Measurements from ENCODE around the gene TP53TG5.

TP53TG5 gene

DNA sequence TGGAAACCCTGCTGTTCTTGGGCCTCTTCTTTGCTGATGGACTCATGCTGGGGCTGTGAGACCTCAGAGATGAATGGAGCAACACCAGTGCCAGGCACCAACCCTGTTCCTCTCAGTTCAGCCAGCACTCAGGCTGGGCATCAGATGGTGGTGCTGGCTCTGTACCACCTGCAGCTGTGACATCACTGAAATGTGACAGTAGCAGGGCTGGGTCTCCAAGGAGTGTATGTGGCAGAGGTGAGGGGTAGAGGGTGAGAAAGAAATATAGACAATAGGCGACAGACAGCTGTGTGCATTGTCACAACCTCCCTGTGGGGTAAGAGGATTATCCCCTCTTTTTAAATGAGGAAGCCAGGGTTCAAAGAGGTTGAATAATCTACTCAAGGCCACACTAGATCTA, at the start of gene TP53TG5:
Gene TP53TG5, minus strand, starts transcription at position 135 of the 400 bp plus-strand sequence. Its CDS starts 89 bp downstream, at position 46.
- no peak for DNase-seq

DNA sequence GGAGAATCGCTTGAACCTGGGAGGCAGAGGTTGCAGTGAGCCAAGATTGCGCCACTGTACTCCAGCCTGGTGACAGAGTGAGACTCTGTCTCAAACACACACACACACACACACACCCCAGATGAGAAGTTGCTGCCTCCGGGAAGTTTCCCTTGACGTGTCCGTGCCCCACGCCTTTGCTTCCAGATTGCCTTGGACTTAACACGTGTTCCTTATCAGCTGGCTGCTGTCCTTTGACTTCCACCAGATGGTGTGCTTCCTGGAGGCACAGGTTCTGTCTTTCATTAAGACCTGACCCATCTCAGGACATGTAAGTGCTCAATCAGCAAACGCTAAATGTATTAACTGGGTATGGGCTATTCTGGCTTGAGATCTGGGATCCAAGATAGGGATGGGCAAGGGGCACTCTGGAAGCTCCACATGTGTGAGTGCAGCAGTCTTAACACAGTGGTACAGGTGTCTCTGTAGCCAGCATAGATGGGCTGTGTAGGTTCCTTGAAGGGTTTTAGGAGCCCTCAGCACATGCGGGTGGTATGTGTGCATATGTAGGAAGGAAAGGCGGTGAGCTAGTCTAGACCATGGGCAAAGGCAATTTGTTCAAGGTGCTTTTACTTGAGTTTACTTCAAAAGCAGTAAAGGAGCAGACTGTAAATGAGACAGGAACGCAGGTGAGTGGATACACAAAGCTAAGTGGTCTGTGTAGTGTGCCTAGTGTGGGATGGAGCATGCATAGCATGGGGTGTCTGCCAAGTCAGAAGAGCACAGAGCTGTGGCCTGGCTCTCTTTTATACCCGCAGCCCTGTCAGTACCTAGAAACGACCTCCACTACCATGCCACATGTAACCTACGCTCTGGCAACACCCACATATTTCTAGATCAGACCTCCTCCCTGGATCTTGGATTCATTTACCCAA, 49.4 kb upstream of the TP53TG5 start:
- DNase-seq = no peak

DNA sequence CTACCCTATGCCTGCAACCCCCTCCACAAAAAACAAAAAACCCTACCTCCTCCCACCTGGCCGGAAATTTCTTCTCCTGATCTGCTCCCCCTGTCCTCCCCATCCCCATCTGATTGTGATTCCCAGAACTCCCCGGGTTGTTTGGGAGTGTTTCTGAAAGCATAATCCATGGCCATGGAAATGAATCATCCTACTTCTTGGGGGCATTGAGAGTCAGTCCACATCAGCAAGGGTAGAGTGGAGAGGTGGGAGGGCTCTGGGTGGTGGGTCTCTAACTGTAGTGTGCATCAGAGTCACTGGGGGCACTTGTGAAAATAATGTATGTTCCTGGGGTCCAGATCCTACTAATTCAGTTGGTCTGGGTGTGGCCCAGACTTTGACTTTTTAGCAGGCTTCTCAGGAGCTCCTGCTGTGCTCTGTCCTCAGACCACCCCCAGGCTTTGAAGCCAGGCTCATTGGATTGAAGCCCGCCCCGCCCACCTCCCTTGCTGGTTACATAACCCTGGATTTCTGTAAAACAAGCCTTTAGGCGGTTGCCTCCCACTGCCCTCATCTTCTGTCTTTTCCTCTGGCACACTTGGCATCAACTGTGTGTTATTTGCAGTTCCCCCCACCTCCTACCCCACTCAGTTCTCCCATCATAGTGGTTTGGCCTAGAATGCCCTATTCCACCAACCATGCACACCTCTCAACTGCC, 48.3 kb upstream of the TP53TG5 start:
- no peak for DNase-seq

DNA sequence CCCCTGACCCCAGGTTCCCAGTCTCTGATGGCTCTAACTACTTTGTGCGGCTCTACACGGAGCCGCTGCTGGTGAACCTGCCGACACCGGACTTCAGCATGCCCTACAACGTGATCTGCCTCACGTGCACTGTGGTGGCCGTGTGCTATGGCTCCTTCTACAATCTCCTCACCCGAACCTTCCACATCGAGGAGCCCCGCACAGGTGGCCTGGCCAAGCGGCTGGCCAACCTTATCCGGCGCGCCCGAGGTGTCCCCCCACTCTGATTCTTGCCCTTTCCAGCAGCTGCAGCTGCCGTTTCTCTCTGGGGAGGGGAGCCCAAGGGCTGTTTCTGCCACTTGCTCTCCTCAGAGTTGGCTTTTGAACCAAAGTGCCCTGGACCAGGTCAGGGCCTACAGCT, 47.4 kb upstream of the TP53TG5 start:
- no peak for DNase-seq

DNA sequence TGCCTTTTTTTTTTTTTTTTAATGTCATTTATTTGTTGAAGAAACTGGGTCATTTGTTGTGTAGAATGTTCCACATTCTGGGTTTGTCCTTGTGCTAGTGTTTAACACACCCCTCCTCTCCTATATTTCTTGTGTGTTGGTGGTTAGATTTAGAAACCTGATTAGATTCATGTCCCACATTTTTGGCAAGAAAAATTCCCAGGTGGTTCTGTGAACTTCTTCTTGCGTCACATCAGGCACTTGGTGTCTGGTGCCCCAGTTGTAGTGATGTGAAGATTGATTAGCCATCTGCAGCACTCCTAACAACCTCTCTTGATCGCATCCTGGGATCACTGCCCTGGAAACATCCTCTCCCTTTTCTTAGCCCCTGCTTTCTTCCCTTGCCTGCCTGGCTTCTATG, 45.6 kb upstream of the TP53TG5 start:
- no peak for DNase-seq

DNA sequence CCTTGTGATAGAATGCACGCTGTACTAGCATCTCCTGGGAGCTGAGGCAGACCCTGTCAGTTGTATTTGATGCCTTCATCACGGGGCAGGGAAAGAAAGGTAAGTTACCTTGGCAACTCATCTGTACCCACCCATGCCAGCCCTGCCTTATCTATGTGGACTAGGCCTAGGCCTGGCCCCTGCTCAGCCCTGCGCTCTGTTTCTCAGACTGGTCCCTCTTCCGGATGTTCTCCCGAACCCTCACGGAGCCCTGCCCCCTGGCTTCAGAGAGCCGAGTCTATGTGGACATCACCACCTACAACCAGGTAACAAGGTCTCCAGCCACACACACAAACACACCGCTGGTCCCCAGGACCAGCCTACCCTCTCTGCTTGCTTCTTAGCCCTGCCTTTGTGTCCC, 42.0 kb upstream of the TP53TG5 start:
- DNase-seq = no peak

DNA sequence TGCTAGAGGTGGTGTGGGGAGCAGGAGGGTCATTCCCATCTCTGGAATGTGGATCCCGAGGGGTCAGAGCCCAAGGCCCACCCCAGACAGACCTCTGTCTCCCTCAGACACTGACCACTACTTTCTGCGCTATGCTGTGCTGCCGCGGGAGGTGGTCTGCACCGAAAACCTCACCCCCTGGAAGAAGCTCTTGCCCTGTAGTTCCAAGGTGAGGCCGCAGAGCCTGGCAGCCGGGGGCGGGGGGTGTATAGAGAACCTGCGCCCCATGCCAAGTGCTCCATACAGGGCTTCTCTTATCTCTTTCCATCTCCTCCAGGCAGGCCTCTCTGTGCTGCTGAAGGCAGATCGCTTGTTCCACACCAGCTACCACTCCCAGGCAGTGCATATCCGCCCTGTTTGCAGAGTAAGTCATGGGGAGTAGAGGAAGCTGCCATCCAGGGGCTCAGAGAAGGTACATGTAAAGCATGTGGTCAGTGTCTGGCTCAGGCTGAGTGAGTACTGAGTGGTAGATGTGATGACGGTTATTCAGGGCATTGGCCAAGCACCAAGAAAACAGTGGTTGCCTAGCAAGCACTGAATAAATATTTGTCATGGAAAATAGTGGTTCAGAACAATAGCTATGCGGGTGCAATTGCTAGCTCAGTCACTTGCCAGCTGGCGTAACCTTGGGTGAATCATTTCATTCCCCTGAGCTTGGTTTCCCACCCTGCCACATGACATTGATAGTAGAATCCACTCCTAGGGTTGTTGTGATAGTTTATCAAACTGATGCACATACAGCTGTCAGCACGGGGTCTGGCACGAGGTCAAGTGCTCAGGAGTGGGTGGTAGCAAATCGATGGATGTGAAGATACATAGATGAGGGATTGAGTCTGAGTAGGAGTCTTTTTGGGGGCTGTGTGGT, 41.3 kb upstream of the TP53TG5 start:
- no peak for DNase-seq

DNA sequence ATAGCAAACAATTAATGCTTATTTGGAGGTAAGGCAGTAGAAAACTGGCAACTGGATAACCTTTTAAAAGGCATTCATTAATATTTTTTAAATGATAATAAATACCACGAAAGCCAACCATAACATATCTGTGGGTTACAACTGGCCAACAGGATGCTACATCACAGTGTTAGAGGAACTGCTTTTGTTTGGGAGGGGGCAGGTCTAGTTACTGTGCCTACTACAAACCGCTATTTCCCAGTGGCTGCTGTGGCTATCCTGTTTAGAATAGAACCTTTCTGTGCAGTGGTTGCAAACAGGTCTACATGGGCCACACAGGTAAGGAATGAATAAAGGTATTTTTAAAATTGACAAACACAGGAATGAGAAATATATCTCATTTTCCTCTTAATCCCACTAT, 38.8 kb upstream of the TP53TG5 start:
- no peak for DNase-seq

DNA sequence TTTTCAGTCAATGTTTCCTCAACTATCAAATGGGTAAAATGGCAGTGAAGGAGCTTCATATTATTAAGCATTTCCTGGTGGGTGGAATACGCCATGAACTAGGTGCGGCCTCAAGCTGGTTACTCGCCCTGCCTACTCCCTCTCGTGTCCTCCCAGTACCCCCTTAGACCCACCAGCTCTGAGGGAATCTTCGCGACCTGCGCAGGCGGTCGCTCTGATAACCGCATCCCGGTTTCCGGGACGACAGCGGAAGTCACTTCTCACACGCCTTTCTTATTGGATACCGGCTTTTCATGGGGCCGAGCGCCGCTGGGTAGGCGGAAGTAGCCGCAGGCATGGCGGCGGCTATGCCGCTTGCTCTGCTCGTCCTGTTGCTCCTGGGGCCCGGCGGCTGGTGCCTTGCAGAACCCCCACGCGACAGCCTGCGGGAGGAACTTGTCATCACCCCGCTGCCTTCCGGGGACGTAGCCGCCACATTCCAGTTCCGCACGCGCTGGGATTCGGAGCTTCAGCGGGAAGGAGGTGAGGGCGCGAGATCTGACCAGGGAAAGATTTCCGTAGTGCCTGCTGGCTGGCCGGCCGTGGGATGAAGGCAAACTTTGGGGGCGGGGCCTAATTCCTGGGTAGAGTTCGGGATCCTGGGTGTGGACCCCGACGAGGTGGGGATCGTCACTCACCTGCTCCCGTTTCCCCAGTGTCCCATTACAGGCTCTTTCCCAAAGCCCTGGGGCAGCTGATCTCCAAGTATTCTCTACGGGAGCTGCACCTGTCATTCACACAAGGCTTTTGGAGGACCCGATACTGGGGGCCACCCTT, 37.9 kb upstream of the TP53TG5 start, which contains the start of gene PIGT:
Gene PIGT, plus strand, starts transcription at position 320 of the 816 bp plus-strand sequence. Its CDS starts 16 bp downstream, at position 336.
- DNase-seq = peak; percentile 72

DNA sequence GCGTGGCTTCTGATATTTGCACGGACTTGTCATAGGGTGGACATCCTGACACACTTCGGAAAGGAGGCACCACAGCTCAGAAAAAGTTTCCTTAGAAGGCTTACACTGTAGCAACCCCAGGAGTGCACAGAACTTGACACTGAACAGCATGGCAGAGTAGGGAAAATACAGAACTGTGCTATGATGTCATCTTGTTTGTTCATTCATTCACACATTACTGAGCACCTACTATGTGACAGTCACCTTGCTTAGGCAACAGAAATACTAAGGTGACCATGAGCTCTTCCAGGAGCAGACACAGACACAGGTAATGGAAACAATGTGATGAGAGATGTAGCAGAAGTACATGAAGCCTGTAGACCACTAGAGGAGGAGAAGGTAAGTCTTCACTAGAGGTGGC, 35.4 kb upstream of the TP53TG5 start:
- DNase-seq = no peak

DNA sequence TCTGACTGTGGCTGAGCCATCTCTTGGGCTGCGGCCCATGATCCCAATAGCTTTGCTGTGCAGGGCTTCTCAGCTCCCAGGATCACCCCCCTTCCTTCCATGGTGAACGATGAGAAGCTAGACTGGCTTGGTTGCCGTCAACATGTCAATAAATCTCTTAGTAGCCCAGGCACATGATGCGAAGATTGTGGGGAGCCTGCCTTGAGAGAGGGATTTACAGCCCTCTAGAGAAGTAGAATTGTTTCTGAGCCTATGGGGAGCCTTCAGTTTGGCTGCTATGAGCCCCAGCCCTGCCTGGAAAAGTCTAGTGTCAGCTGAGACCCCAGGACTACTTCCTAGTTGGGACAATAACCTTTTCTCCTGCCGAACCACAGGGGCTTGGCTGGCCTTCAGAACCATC, 34.5 kb upstream of the TP53TG5 start:
- no peak for DNase-seq

DNA sequence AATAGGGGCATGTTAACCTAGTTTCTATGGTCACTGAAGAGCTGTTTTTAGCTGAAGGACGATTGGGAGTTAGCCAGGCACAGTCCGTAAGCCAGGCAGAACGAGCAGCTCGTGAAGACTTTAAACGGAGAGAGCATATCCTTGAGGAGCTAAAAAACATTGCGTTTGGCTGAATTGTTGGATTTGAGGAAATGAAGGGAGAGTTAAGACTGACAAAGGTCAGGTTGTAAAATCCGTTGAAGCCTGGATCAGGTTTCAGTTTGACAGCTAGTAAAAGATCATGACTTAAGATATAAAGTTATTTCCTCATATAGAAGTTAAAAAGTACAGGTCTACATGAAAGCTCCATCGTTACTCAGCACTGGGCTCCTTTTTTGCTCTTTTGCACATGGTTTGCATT, 32.8 kb upstream of the TP53TG5 start:
- DNase-seq = no peak

DNA sequence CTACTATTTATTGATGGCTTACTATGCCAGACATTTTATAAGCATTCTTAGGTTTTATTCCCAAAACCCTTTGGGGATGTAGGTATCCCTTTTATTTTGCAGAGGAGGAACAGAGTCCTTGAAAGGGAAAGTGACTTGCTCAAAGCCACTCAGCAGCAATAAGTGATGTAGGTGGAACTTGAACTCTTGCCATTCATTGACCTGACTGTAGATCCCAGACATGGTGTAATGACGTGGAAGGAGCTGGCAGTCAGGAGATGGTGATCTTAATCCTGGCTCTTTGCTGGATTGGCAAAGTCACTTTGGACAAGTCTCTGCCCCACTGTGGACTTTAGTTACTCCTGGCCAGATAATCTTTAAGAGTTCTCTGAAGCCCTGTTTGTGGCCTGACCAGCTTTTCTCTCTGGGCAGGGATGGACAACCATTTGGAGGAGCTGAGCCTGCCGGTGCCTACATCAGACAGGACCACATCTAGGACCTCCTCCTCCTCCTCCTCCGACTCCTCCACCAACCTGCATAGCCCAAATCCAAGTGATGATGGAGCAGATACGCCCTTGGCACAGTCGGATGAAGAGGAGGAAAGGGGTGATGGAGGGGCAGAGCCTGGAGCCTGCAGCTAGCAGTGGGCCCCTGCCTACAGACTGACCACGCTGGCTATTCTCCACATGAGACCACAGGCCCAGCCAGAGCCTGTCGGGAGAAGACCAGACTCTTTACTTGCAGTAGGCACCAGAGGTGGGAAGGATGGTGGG, 31.6 kb upstream of the TP53TG5 start:
- no peak for DNase-seq

DNA sequence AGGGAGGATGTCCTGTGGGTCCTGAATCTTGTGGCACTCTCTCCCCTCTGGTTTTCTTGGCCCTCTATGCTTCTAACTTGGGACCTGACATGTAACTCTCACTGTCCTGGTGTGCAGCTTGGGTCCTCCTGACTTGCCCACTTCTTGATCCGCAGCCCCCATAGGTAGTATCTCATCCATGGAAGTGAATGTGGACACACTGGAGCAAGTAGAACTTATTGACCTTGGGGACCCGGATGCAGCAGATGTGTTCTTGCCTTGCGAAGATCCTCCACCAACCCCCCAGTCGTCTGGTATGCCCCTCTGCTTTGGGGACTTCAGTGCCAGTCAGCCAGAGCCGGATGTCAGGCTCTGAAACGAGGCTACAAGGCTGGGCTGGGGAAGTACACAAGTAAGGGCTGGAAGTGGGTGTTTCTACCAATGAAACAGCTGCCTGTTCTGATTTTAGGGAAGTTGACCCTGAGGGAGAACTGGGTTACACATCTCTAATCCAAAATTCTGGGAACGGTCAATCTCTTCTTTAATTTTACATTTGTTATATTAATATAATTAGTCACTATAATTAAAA, 30.6 kb upstream of the TP53TG5 start:
- no peak for DNase-seq

DNA sequence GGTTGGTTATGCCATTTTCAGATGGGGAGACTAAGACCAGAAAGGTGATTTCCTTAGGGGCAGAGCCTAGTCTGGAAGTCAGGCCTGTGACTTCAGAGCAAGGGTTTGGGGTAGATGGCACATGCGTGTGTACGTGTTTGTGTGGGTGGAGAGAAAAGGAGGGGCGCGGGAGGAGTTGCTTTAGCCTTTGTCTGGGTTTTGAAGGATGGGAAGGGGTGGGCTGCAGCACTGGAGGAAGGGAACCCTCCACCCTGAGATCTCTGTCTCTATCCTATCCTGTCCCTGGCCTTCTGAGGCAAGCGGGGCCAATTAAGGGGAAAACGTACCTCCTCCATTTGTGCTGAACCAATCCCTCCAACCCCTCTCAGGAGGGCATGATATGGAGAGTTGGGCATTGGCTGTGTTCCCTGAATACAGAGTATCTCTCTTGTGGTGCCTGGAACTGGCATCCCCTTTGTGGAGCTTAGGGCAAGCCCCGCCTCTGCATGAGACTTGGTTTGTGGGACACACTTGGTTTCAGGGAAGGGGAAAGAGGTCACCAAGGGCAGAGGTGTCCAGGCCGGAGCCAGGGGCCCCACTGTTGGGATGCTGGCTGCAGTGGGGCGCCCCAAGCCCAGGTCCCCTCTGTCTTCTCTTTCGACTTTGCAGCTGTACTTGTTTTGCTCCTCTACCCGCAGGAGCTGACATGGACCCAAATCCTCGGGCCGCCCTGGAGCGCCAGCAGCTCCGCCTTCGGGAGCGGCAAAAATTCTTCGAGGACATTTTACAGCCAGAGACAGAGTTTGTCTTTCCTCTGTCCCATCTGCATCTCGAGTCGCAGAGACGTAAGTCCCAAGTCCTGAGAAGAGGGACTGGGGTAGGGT, 29.9 kb upstream of the TP53TG5 start, which contains the start of gene DBNDD2:
Gene DBNDD2, plus strand, starts transcription at position 507 of the 863 bp plus-strand sequence. Its CDS starts 179 bp downstream, at position 686.
- no peak for DNase-seq

DNA sequence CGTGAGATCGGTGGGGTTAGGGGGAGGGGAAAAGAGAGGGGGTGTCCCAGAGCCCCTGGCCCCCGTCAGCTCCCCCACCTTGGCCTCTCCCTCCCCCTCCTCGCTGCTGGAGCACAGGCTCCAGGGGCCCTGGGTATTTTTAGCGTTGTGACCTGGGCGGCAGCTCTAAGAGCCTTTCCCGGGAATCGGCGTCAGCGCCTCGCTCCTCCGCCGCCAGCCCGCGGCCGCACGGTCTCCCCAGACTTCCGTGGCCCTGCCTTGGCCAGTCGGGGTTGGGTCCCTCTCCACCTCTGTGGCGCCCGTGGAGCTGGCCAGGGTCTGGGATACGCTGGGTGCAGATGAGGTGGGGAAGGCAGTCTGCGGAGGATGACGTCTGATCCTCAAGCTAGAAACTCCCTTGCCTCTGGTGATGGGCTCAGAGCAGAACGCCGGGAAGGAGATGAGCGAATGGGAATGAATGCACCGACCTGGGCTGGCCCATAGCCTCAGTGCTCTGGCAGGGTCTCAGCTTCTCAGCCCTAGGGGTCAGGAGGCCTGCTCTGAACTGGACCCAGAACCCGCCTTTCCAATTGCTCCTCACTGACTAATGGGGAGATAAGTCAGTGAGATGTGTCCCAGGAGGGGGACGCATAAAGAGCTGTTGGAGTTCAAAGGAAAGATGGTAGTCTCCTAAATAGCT, 29.1 kb upstream of the TP53TG5 start:
- no peak for DNase-seq

DNA sequence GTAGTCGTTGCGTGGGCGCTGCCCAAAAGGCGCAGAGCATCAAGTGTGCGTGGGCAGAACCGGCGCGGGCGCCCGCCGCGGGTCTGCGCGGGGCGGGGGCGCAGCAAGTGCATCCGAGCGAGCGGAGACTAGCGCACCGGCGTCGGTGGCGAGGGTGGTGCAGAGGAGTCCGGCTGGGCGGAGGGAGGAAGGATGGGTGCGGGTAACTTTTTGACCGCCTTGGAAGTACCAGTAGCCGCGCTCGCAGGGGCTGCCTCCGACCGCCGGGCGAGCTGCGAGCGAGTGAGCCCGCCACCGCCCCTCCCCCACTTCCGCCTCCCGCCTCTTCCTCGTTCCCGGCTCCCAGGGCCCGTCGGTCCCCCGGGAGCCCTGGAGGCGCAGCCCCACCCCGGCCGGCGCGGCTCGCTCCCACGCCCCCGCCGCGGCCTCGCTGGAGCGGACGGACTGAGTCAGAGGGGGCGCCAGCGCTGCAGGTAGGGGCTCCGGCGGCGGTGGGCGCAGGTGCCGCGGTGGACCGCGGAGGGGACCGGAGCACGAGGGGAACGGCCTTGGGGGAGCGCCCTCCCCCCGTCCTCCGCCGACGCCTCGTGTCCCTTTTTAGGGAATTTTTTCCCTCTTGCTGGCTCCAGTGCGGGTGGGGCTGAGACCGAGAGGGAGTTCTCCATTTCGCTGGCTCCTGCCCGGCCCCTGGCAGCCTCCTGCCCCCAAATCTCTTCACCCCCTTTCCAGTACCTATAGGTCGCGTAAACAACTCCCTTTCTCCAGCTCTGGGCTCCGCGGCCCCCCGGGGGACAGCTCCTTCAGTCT, 28.3 kb upstream of the TP53TG5 start:
- DNase-seq = no peak

DNA sequence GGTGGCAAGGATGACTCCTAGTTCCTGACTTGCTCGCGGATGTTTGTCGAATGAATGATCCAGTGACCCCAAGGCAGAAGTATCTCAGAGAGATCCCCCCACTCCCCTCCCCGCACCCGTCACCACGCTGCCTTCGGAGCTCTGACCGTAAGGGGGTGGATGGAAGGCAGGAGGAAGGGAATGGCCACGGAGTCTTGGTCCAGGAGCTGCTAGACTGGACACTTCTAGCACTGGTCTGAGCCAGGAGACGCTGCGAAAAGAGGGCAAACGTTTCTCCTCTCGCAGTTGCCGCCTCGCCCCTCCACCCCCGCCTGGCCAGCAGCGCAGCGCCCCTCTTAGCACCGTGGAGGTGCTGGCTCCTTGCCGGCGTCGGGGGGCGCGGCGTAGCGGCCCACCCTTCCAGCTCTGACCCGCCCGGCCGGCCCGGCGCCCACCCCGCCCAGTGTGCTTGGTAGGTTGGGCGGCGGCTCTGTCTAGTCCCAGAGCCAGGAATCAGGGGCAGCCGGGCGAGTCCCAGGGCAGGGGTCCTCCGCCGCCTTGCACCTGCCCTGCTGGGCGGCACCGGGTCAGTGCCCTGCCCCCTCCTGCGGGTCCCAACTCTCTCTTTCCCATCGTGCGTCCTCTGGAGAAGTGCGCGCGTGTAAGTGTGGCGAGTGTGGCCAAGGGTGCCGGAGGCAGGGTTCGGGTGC, 27.6 kb upstream of the TP53TG5 start:
- DNase-seq = no peak
